GM06990 (cell line): ENCODE results near the gene TMEM59L.

Experiments used
- DNase-seq: peaks from one replicate; pipeline ENCODE4 v3.0.0-alpha.2; 2011; ENCODE audit not compliant: insufficient read length; ENCODE audit errors: extremely low read depth
- H3K27me3 ChIP-seq: replicated peaks from 2 replicates; pipeline ENCODE4 v1.6.0; 2011; ENCODE audit warnings: low read length; ENCODE audit not compliant: control insufficient read depth, insufficient read depth
- H3K36me3 ChIP-seq: 2 replicates; pipeline ENCODE4 v1.5.1; 2011; ENCODE audit warnings: low read length; ENCODE audit not compliant: control insufficient read depth, insufficient read depth
- H3K4me3 ChIP-seq: replicated peaks from 2 replicates; pipeline ENCODE4 v1.5.1; 2011; ENCODE audit warnings: low read depth, mild to moderate bottlenecking, control low read depth, low read length
- TF ChIP-seq, protein P1 (sequence below): IDR thresholded peaks from 2 replicates; pipeline ENCODE4 v1.5.1; 2011; ENCODE audit warnings: low read length, control low read depth, mild to moderate bottlenecking, inconsistent platforms; ENCODE audit not compliant: insufficient read depth, poor library complexity, severe bottlenecking

TMEM59L gene

DNA sequence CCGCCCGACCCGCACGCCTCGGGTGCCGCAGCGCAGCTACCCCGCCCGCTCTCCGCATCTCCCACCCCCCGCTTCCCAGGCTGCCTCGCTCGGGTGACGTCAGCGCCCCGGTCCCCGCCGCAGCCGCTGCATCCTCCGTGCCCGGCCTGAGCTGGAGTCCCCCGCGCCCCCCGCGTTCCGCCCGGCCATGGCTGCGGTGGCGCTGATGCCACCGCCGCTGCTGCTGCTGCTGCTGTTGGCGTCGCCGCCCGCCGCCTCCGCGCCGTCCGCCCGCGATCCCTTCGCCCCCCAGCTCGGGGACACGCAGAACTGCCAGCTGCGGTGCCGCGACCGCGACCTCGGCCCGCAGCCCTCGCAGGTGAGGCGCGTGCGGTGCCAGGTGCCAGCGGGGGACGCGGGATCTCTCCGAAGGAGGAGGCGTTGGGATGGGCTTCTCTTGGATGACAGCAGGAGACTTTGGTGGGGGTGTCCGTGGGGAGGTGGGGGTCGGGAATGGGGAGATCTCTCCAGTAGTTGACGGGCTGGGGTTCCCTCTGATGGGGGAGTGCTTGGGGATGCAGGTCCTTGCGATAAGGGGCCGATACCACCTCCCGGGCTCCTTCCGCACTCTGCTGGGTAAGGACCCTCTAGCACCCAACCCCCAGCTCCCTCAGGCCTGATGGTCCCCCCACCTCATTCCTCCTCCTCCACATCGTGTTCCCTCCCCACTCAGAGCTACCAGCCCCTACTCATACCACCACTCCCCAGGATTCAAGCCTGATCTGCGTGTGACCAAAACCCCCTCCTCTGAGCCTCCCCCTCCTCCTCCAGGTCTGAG lies at the start of gene TMEM59L:
Gene TMEM59L, plus strand, starts transcription at position 99 of the 817 bp plus-strand sequence. Its CDS starts 89 bp downstream, at position 188.
- no peaks in the 10 kb centered on the region for H3K36me3 ChIP-seq
- peaks cover 12% of the 10 kb centered on the region for H3K27me3 ChIP-seq
- no peak for DNase-seq
- H3K4me3 ChIP-seq = 0 out of 2 replicates have a peak within 1 kb of the TSS, but pooled peaks have one; percentile 6
- TF ChIP-seq, protein P1, sequence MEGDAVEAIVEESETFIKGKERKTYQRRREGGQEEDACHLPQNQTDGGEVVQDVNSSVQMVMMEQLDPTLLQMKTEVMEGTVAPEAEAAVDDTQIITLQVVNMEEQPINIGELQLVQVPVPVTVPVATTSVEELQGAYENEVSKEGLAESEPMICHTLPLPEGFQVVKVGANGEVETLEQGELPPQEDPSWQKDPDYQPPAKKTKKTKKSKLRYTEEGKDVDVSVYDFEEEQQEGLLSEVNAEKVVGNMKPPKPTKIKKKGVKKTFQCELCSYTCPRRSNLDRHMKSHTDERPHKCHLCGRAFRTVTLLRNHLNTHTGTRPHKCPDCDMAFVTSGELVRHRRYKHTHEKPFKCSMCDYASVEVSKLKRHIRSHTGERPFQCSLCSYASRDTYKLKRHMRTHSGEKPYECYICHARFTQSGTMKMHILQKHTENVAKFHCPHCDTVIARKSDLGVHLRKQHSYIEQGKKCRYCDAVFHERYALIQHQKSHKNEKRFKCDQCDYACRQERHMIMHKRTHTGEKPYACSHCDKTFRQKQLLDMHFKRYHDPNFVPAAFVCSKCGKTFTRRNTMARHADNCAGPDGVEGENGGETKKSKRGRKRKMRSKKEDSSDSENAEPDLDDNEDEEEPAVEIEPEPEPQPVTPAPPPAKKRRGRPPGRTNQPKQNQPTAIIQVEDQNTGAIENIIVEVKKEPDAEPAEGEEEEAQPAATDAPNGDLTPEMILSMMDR = no peak

- Histone ChIP-seq H3K27me3 (no peaks in the 10 kb centered on the region), H3K36me3 (peaks cover 26% of the 10 kb centered on the region), H3K4me3 (no peak overlapping the region)
- no peak for DNase-seq
- TF ChIP-seq, protein P1 = no peak
Measured at GRCh38 chr19:18566953-18567352, 45.7 kb upstream of the TMEM59L start.

- DNase-seq = no peak
- Histone ChIP-seq H3K36me3 (peaks cover 24% of the 10 kb centered on the region), H3K4me3 (no peak overlapping the region), H3K27me3 (no peaks in the 10 kb centered on the region)
- TF ChIP-seq, protein P1 = no peak
Measured at GRCh38 chr19:18568367-18568766, 44.3 kb upstream of the TMEM59L start.

- Histone ChIP-seq H3K27me3 (no peaks in the 10 kb centered on the region), H3K36me3 (peaks cover 41% of the 10 kb centered on the region)
Measured at GRCh38 chr19:18571564-18572344, 40.9 kb upstream of the TMEM59L start, which contains the start of gene UBA52. Gene UBA52, plus strand, starts transcription at chr19:18571857. Its CDS starts 1,444 bp downstream, at chr19:18573301.

DNA sequence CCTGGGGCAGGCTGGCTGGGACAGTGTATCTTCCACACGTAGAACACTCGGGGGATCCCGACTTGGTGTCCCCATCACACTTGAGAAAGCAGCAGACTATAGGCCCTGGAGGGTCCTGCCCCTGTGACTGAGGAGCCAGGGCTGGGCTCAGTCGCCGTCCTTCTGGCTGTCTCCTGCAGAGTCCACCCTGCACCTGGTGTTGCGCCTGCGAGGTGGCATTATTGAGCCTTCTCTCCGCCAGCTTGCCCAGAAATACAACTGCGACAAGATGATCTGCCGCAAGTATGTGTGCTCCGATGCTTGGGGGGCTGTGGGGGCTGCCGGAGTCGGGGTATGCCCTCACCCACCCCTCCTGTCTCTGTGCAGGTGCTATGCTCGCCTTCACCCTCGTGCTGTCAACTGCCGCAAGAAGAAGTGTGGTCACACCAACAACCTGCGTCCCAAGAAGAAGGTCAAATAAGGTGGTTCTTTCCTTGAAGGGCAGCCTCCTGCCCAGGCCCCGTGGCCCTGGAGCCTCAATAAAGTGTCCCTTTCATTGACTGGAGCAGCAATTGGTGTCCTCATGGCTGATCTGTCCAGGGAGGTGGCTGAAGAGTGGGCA lies 37.9 kb upstream of the TMEM59L start:
- TF ChIP-seq, protein P1 = no peak
- Histone ChIP-seq H3K36me3 (peaks cover 33% of the 10 kb centered on the region), H3K4me3 (no peak overlapping the region), H3K27me3 (no peaks in the 10 kb centered on the region)
- DNase-seq = no peak

More at GRCh38 chr19:18571564-18572344, 40.9 kb upstream of the TMEM59L start, which contains the start of gene UBA52:
- H3K4me3 ChIP-seq = peak within 1 kb of the TSS; percentile 99
- peak; percentile 99 for DNase-seq
- TF ChIP-seq, protein P1 = no peak
